Measurements from ENCODE around the gene FLACC1. TPM values are rescaled to one million over a fixed set of nuclear protein-coding genes. Genes with fewer than 3 reads are reported as not detected.
"Not testable (repeated sequence)": the region's sequence is repeated elsewhere in the genome, so short reads cannot be mapped to it uniquely, and the experiment has no call there.

FLACC1 gene
- total and polyA plus RNA-seq, 2 donors (not counting 1 experiment from before 2014, with no cell fraction given): 1.5 to 5.0 TPM

- Histone ChIP-seq H2AFZ (ENCODE audit: insufficient read depth, low read depth, low read length, poor library complexity, severe bottlenecking) (no peak overlapping the region), H3K4me1 (ENCODE audit: control insufficient read depth in 2 of 2, insufficient read depth in 2 of 2, low read length in 2 of 2) (no peaks in the 10 kb centered on the region)
- POLR2A ChIA-PET: no interaction called here
These were observed 20.1 kb upstream of the FLACC1 start for GRCh38 chr2:201377218-201377617.

GRCh38 chr2:201369775-201370174 lies 12.6 kb upstream of the FLACC1 start:
- no peak overlapping the region for H3K27ac ChIP-seq (ENCODE audit: low read length in 2 of 2)
- no peaks in the 10 kb centered on the region for H3K27me3 ChIP-seq (replicated peaks in 1 of 4; ENCODE audit: control extremely low read depth in 1 of 4, control insufficient read depth in 3 of 4, insufficient read depth in 4 of 4, low read length in 3 of 4)
- H4K20me1 ChIP-seq (ENCODE audit: control insufficient read depth, insufficient read depth, low read length, poor library complexity, severe bottlenecking): no peaks in the 10 kb centered on the region
- H3K27ac Mint-ChIP-seq: no peak overlapping the region
- no peaks in the 10 kb centered on the region for H3K27me3 Mint-ChIP-seq
- H3K4me3 Mint-ChIP-seq: no peak overlapping the region
- H3K4me3 ChIP-seq (ENCODE audit: control extremely low read depth in 1 of 5, extremely low read depth in 1 of 5, insufficient read depth in 1 of 5, low read depth in 2 of 5, low read length in 4 of 5): no peak overlapping the region
- H2AFZ ChIP-seq (ENCODE audit: insufficient read depth, low read depth, low read length, poor library complexity, severe bottlenecking): no peak overlapping the region
- ATAC-seq (ENCODE audit: low read depth) (no peak), DNase-seq (no peak)
- H3K9me3 Mint-ChIP-seq (ENCODE audit: insufficient read depth): no peaks in the 10 kb centered on the region
- H3K4me1 Mint-ChIP-seq: peaks cover 10% of the 10 kb centered on the region
- POLR2A ChIA-PET: no interaction called here
- H3K9ac ChIP-seq (ENCODE audit: low read length): no peak overlapping the region
- H3K4me2 ChIP-seq (replicated peaks; ENCODE audit: low read depth, low read length, poor library complexity, severe bottlenecking): no peak overlapping the region
- intact Hi-C loops (cut with micrococcal nuclease): no loop called here
- CTCF ChIA-PET: interaction anchor here (1.1 kb wide), 1 partner anchor 132 kb away, joined by 3 read pairs; no protein-coding TSS in a partner anchor
- WGBS (ENCODE audit: insufficient coverage): 95% methylated on average over 11 of the region's 11 CpGs
- H3K36me3 ChIP-seq (replicated peaks in 1 of 2; ENCODE audit: control extremely low read depth in 1 of 2, control insufficient read depth in 1 of 2, extremely low read depth in 1 of 2, insufficient read depth in 2 of 2, low read length in 1 of 2): no peaks in the 10 kb centered on the region
- no peaks in the 10 kb centered on the region for H3K4me1 ChIP-seq (ENCODE audit: control insufficient read depth in 2 of 2, insufficient read depth in 2 of 2, low read length in 2 of 2)
- no peak for TF ChIP-seq EZH2 (IDR thresholded peaks at IDR 0.05; ENCODE audit: borderline replicate concordance, insufficient read depth, low read depth, low read length, poor library complexity, severe bottlenecking)
- TF ChIP-seq, protein P1, sequence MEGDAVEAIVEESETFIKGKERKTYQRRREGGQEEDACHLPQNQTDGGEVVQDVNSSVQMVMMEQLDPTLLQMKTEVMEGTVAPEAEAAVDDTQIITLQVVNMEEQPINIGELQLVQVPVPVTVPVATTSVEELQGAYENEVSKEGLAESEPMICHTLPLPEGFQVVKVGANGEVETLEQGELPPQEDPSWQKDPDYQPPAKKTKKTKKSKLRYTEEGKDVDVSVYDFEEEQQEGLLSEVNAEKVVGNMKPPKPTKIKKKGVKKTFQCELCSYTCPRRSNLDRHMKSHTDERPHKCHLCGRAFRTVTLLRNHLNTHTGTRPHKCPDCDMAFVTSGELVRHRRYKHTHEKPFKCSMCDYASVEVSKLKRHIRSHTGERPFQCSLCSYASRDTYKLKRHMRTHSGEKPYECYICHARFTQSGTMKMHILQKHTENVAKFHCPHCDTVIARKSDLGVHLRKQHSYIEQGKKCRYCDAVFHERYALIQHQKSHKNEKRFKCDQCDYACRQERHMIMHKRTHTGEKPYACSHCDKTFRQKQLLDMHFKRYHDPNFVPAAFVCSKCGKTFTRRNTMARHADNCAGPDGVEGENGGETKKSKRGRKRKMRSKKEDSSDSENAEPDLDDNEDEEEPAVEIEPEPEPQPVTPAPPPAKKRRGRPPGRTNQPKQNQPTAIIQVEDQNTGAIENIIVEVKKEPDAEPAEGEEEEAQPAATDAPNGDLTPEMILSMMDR (IDR thresholded peaks at IDR 0.05): no peak
- peaks cover 3 to 6% (median 6%) of the 10 kb centered on the region in 3 donors for H3K9me3 ChIP-seq (ENCODE audit: control extremely low read depth in 1 of 3, control insufficient read depth in 2 of 3, insufficient read depth in 1 of 3, low read length in 2 of 3)
- H3K79me2 ChIP-seq (ENCODE audit: control insufficient read depth, insufficient read depth, low read length): no peaks in the 10 kb centered on the region

More at GRCh38 chr2:201377218-201377617, 20.1 kb upstream of the FLACC1 start:
- CTCF ChIA-PET: interaction anchor here (0.6 to 1.5 kb wide), 2 partner anchors 14 to 113 kb away, joined by 4 read pairs; no protein-coding TSS in a partner anchor
- H3K36me3 ChIP-seq (replicated peaks in 1 of 2; ENCODE audit: control extremely low read depth in 1 of 2, control insufficient read depth in 1 of 2, extremely low read depth in 1 of 2, insufficient read depth in 2 of 2, low read length in 1 of 2): peaks cover 2 to 22% of the 10 kb centered on the region in 2 experiments
- Mint-ChIP-seq H3K9me3 (ENCODE audit: insufficient read depth) (peaks cover 2% of the 10 kb centered on the region), H3K4me1 (peaks cover 10% of the 10 kb centered on the region), H3K4me3 (no peak overlapping the region), H3K27me3 (no peaks in the 10 kb centered on the region), H3K27ac (no peak overlapping the region)
- no peak for TF ChIP-seq EZH2 (IDR thresholded peaks at IDR 0.05; ENCODE audit: borderline replicate concordance, insufficient read depth, low read depth, low read length, poor library complexity, severe bottlenecking)
- TF ChIP-seq, protein P1 (IDR thresholded peaks at IDR 0.05): no peak
- no peak overlapping the region for H3K4me2 ChIP-seq (replicated peaks; ENCODE audit: low read depth, low read length, poor library complexity, severe bottlenecking)
- intact Hi-C loops (cut with micrococcal nuclease): no loop called here
- no peak overlapping the region for H3K27ac ChIP-seq (ENCODE audit: low read length in 2 of 2)
- H3K4me3 ChIP-seq (ENCODE audit: control extremely low read depth in 1 of 5, extremely low read depth in 1 of 5, insufficient read depth in 1 of 5, low read depth in 2 of 5, low read length in 4 of 5): no peak overlapping the region
- peaks cover 0 to 9% (median 3%) of the 10 kb centered on the region in 3 donors for H3K9me3 ChIP-seq (ENCODE audit: control extremely low read depth in 1 of 3, control insufficient read depth in 2 of 3, insufficient read depth in 1 of 3, low read length in 2 of 3)
- ATAC-seq (ENCODE audit: low read depth) (no peak), DNase-seq (no peak)
- WGBS (ENCODE audit: insufficient coverage): 100% methylated on average over 1 of the region's 3 CpGs
- H3K79me2 ChIP-seq (ENCODE audit: control insufficient read depth, insufficient read depth, low read length): no peaks in the 10 kb centered on the region
- no peaks in the 10 kb centered on the region for H4K20me1 ChIP-seq (ENCODE audit: control insufficient read depth, insufficient read depth, low read length, poor library complexity, severe bottlenecking)
- no peaks in the 10 kb centered on the region for H3K27me3 ChIP-seq (replicated peaks in 1 of 4; ENCODE audit: control extremely low read depth in 1 of 4, control insufficient read depth in 3 of 4, insufficient read depth in 4 of 4, low read length in 3 of 4)
- H3K9ac ChIP-seq (ENCODE audit: low read length): no peak overlapping the region

GRCh38 chr2:201369318-201369717 lies 12.2 kb upstream of the FLACC1 start:
- DNase-seq; H3K27ac Mint-ChIP-seq; intact Hi-C loops (cut with micrococcal nuclease); H3K79me2 ChIP-seq (ENCODE audit: control insufficient read depth, insufficient read depth, low read length); ATAC-seq (ENCODE audit: low read depth); H3K9me3 ChIP-seq (ENCODE audit: control extremely low read depth in 1 of 3, control insufficient read depth in 2 of 3, insufficient read depth in 1 of 3, low read length in 2 of 3); H3K4me3 Mint-ChIP-seq; CTCF ChIA-PET; H2AFZ ChIP-seq (ENCODE audit: insufficient read depth, low read depth, low read length, poor library complexity, severe bottlenecking); H3K4me2 ChIP-seq (replicated peaks; ENCODE audit: low read depth, low read length, poor library complexity, severe bottlenecking); H3K27ac ChIP-seq (ENCODE audit: low read length in 2 of 2); H3K27me3 ChIP-seq (replicated peaks in 1 of 4; ENCODE audit: control extremely low read depth in 1 of 4, control insufficient read depth in 3 of 4, insufficient read depth in 4 of 4, low read length in 3 of 4); H3K36me3 ChIP-seq (replicated peaks in 1 of 2; ENCODE audit: control extremely low read depth in 1 of 2, control insufficient read depth in 1 of 2, extremely low read depth in 1 of 2, insufficient read depth in 2 of 2, low read length in 1 of 2); H3K27me3 Mint-ChIP-seq; H3K9me3 Mint-ChIP-seq (ENCODE audit: insufficient read depth); H3K9ac ChIP-seq (ENCODE audit: low read length); H4K20me1 ChIP-seq (ENCODE audit: control insufficient read depth, insufficient read depth, low read length, poor library complexity, severe bottlenecking); POLR2A ChIA-PET; H3K4me3 ChIP-seq (ENCODE audit: control extremely low read depth in 1 of 5, extremely low read depth in 1 of 5, insufficient read depth in 1 of 5, low read depth in 2 of 5, low read length in 4 of 5); H3K4me1 ChIP-seq (ENCODE audit: control insufficient read depth in 2 of 2, insufficient read depth in 2 of 2, low read length in 2 of 2); H3K4me1 Mint-ChIP-seq: not testable (repeated sequence)
- WGBS (ENCODE audit: insufficient coverage): 97% methylated on average over 7 of the region's 8 CpGs

Measured in B cell (primary cell).